GM18870 (cell line): ENCODE data around the gene LONRF2.

Experiments used
- ATAC-seq: cut with Tn5 transposase; IDR thresholded peaks from one replicate; pipeline ENCODE4 v1.9.1; 2021; ENCODE audit warnings: moderate library complexity; ENCODE audit not compliant: unreplicated experiment

Gene LONRF2

GRCh38 chr2:100237770-100238169 is 84.5 kb downstream of the LONRF2 start:
- ATAC-seq, result no peak

- no peak for ATAC-seq
Observed at GRCh38 chr2:100237163-100237562, 85.1 kb downstream of the LONRF2 start.

DNA sequence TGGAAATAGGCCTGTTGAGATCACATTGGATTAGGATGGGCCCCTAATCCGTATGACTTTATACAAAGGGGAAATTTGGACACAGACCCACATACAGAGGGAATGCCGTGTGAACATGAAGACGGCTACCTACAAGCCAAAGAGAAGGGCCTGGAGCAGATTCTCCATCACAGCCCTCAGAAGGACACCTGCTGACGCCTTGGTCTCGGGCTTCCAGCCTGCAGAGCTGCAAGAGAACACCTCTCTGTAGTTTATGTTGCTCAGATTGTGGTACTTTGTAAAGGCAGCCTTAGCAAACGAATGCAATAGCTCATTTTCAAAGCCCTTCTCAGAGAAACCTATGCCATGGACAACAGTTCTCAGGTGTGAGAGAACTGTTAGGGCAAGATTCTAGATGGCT is 86.1 kb downstream of the LONRF2 start:
- ATAC-seq, result no peak

DNA sequence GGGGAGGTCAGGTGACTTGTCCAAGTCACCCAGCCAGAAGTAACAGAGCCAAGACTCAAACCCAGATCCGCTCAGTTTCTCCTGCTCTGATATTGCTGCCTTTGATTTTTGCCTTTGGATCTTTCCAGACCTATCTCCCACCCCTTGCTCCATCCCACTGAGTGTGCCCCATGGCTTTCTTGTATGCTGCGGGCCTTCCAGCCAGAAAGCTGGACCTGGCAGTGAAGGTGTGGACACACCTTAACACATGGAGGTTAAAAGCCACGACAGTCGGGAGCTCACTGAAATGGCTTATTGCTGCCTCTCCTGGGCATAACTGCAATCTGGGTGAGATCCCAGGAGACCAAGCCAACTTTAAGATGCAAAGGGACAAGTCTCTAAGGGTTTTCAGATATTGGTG is 86.7 kb downstream of the LONRF2 start:
- ATAC-seq, result no peak

DNA sequence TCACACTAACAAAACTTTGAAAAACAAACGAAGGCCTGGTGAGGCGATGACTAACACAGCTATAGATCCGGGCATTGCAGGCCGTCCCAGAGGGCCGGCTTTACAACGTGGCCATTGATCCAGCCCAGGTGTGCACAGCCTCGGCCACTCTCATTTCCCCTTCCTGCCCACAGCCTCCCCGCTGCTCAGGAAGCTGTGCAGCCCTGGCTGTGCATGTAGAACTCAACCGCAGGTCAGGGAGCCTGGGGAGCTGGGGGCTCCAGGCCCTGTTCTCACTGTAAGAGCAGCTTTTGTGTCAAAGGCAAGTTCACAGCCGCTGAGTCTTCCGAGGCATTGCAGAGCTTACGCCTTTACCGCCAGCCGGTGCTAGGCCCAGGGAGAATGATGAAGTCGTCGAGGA is 87.2 kb downstream of the LONRF2 start:
- peak; percentile 77 for ATAC-seq

GRCh38 chr2:100234141-100234540 is 88.2 kb downstream of the LONRF2 start:
- no peak for ATAC-seq

DNA sequence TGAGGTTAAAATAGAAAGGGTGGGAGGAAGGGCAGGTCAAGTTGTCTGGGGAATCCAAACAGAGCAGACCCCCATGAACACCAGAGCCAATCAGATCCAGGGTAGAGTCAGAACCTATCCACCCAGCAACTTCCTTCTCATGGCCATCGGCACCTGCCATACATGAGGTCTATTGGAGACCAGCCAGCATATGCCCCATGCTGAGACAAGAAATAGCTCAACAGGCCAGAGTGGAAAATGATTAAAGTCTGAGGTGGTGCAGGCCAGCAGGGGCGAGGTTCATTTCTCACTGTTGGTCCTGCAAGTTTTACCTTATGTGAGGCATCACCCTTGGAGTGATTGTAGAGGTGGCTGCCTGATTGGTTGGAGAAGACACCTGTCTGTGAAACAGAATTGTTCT is 89.2 kb downstream of the LONRF2 start:
- ATAC-seq, result no peak

DNA sequence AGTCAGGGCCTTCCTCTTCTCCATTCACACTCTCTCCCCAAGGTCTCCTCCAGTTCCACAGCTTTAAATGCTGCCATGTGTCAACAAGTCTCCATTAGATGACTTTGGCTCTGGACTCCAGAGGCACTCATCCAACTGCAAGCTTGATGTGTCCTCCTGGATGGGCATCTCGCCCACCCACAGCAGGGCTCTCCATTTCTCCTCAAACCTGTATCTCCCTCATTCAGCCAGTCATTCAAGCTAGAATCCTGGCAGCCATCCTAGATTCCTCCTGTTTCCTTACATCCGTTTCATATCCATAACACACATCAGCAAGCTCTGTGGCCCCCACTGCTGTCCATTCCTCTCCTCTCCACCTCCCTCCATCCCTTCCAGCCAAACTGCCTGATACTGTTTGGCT is 91.5 kb downstream of the LONRF2 start:
- no peak for ATAC-seq

DNA sequence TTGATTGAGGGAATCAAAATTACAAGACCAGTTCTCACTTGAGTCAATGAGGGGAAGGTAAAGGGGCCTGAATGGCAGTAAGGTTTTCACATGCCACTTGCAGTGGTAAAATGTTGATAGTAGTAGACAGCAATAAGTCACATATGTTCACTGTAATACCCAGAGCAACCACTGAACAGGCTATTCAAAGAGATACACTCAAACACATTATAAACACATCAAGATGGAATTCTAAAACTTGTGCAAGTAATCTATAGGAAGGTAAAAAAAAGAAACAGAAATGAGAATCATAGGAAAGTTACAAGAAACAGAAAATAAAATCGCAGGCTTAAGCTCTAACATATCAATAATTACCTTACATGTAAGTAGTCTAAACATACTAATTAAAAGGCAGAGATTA is 93.3 kb downstream of the LONRF2 start:
- ATAC-seq, result no peak

GRCh38 chr2:100228415-100228814 is 93.9 kb downstream of the LONRF2 start:
- ATAC-seq, result no peak

- no peak for ATAC-seq
Observed at GRCh38 chr2:100224988-100225710, 97.2 kb downstream of the LONRF2 start.

- ATAC-seq, result no peak
Observed at GRCh38 chr2:100223502-100223901, 98.8 kb downstream of the LONRF2 start.
